ENCODE results near the gene SYNPO2L. TPM values are rescaled to one million over a fixed set of nuclear protein-coding genes. Genes with fewer than 3 reads are reported as not detected.
A peak's percentile ranks its signal among the peaks of the same experiment; 100 is the strongest.
"Not testable (repeated sequence)": the region's sequence is repeated elsewhere in the genome, so short reads cannot be mapped to it uniquely, and the experiment has no call there.

The SYNPO2L gene
- total RNA-seq: under 1 TPM in 2 of 4 donors, not detected in 2; 0.15 to 0.16 TPM

GRCh38 chr10:73655990-73656298 is at the start of gene SYNPO2L:
Gene SYNPO2L (minus strand): TSS chr10:73656029. CDS start chr10:73655922, 107 bp downstream.
- Histone ChIP-seq H3K4me3 (no peak within 1 kb of the TSS), H3K4me1 (peaks cover 0 to 24% (median 6%) of the 10 kb centered on the region in 3 donors), H3K36me3 (no peaks in the 10 kb centered on the region), H3K27me3 (no peaks in the 10 kb centered on the region), H3K9me3 (no peaks in the 10 kb centered on the region), H3K27ac (peak within 1 kb of the TSS in 3 of 4 donors; percentile 65 to 74 (median 66))
- TF ChIP-seq CTCF (IDR thresholded peaks at IDR 0.05): no peak
- TF ChIP-seq POLR2AphosphoS5 (IDR thresholded peaks at IDR 0.05): no peak
- no peak for TF ChIP-seq EP300 (IDR thresholded peaks at IDR 0.05)
- no peak for TF ChIP-seq POLR2A (IDR thresholded peaks at IDR 0.05)
- WGBS, 2 donors (ENCODE audit: low coverage in 1 of 2): 32 to 40% methylated on average over 2 to 3 of the region's 5 CpGs
- ATAC-seq: peak; percentile 80

- H3K27ac ChIP-seq, H3K4me3 ChIP-seq, H3K9me3 ChIP-seq, H3K4me1 ChIP-seq, H3K27me3 ChIP-seq, ATAC-seq: not testable (repeated sequence)
- peaks cover 0 to 30% of the 10 kb centered on the region in 2 donors for H3K36me3 ChIP-seq
These were observed 48.1 kb upstream of the SYNPO2L start for GRCh38 chr10:73703924-73704323.

GRCh38 chr10:73698819-73699218 is 43.0 kb upstream of the SYNPO2L start:
- not testable (repeated sequence) for H3K9me3 ChIP-seq, ATAC-seq, H3K27ac ChIP-seq, H3K4me3 ChIP-seq, H3K4me1 ChIP-seq, H3K27me3 ChIP-seq
- 80% methylated on average over 1 of the region's 2 CpGs; no CpG with 5 or more reads in 1 of the 2 donors for WGBS, 2 donors (ENCODE audit: low coverage in 1 of 2)
- peaks cover 0 to 30% of the 10 kb centered on the region in 2 donors for H3K36me3 ChIP-seq

GRCh38 chr10:73697675-73698159 is 41.9 kb upstream of the SYNPO2L start, which contains the start of gene AGAP5:
Gene AGAP5 (minus strand): TSS chr10:73698109. CDS start chr10:73697755, 354 bp downstream.
- ATAC-seq, H3K9me3 ChIP-seq, H3K27me3 ChIP-seq, H3K4me1 ChIP-seq, H3K4me3 ChIP-seq, H3K27ac ChIP-seq: not testable (repeated sequence)
- peaks cover 0 to 35% of the 10 kb centered on the region in 2 donors for H3K36me3 ChIP-seq
- no CpG with 5 or more reads among the region's 16 CpGs for WGBS, 2 donors (ENCODE audit: low coverage in 1 of 2)

- not testable (repeated sequence) for H3K27me3 ChIP-seq, H3K4me1 ChIP-seq, H3K27ac ChIP-seq, ATAC-seq, H3K4me3 ChIP-seq, H3K9me3 ChIP-seq
- peaks cover 0 to 28% of the 10 kb centered on the region in 2 donors for H3K36me3 ChIP-seq
These were observed 39.5 kb upstream of the SYNPO2L start for GRCh38 chr10:73695302-73695701.

GRCh38 chr10:73690755-73691154 is 34.9 kb upstream of the SYNPO2L start:
- not testable (repeated sequence) for H3K27me3 ChIP-seq, H3K4me1 ChIP-seq, H3K27ac ChIP-seq, ATAC-seq, H3K4me3 ChIP-seq, H3K9me3 ChIP-seq
- WGBS, 2 donors (ENCODE audit: low coverage in 1 of 2): 73 to 88% methylated on average over 4 to 6 of the region's 6 CpGs
- H3K36me3 ChIP-seq: peaks cover 0 to 20% of the 10 kb centered on the region in 2 donors

- not testable (repeated sequence) for H3K4me1 ChIP-seq, H3K9me3 ChIP-seq, H3K4me3 ChIP-seq, H3K27ac ChIP-seq, H3K27me3 ChIP-seq, ATAC-seq
- H3K36me3 ChIP-seq: peaks cover 0 to 24% of the 10 kb centered on the region in 2 donors
- no CpG with 5 or more reads among the region's 28 CpGs for WGBS, 2 donors (ENCODE audit: low coverage in 1 of 2)
These were observed 33.8 kb upstream of the SYNPO2L start for GRCh38 chr10:73689596-73689995.

- WGBS, 2 donors (ENCODE audit: low coverage in 1 of 2): 46 to 69% methylated on average over 1 of the region's 1 CpG
These were observed 31.8 kb upstream of the SYNPO2L start for GRCh38 chr10:73687641-73688040.

GRCh38 chr10:73674546-73674945 is 18.7 kb upstream of the SYNPO2L start:
- ATAC-seq, H3K36me3 ChIP-seq, H3K9me3 ChIP-seq, H3K27ac ChIP-seq, H3K27me3 ChIP-seq, H3K4me3 ChIP-seq, H3K4me1 ChIP-seq: not testable (repeated sequence)
- 100% methylated on average over 1 of the region's 20 CpGs; no CpG with 5 or more reads in 1 of the 2 donors for WGBS, 2 donors (ENCODE audit: low coverage in 1 of 2)

More at GRCh38 chr10:73687641-73688040, 31.8 kb upstream of the SYNPO2L start:
- not testable (repeated sequence) for H3K27me3 ChIP-seq, H3K9me3 ChIP-seq, H3K4me3 ChIP-seq, H3K27ac ChIP-seq, H3K4me1 ChIP-seq, ATAC-seq
- peaks cover 0 to 13% of the 10 kb centered on the region in 2 donors for H3K36me3 ChIP-seq

GRCh38 chr10:73668378-73668777 is 12.5 kb upstream of the SYNPO2L start:
- not testable (repeated sequence) for H3K36me3 ChIP-seq, H3K27ac ChIP-seq, H3K4me3 ChIP-seq, ATAC-seq, H3K9me3 ChIP-seq, H3K27me3 ChIP-seq, H3K4me1 ChIP-seq
- 90% methylated on average over 2 of the region's 4 CpGs; no CpG with 5 or more reads in 1 of the 2 donors for WGBS, 2 donors (ENCODE audit: low coverage in 1 of 2)

GRCh38 chr10:73666153-73666809 is 10.5 kb upstream of the SYNPO2L start:
- WGBS, 2 donors (ENCODE audit: low coverage in 1 of 2): 0 to 40% methylated on average over 1 of the region's 5 CpGs
- not testable (repeated sequence) for H3K4me3 ChIP-seq, H3K36me3 ChIP-seq, ATAC-seq, H3K9me3 ChIP-seq, H3K27me3 ChIP-seq, H3K27ac ChIP-seq, H3K4me1 ChIP-seq

GRCh38 chr10:73665581-73665980 is 9.8 kb upstream of the SYNPO2L start:
- not testable (repeated sequence) for H3K4me1 ChIP-seq, H3K27me3 ChIP-seq, H3K27ac ChIP-seq, H3K9me3 ChIP-seq, H3K4me3 ChIP-seq, H3K36me3 ChIP-seq, ATAC-seq
- 73% methylated on average over 2 of the region's 3 CpGs; no CpG with 5 or more reads in 1 of the 2 donors for WGBS, 2 donors (ENCODE audit: low coverage in 1 of 2)

Data from gastroesophageal sphincter (tissue), 4 donors.